Measurements from ENCODE around the gene EME2. TPM values are rescaled to one million over a fixed set of nuclear protein-coding genes. Genes with fewer than 3 reads are reported as not detected.

EME2 gene
- total and polyA plus RNA-seq, 9 donors: 0.83 to 19.2 (median 13.7) TPM

- no peak overlapping the region for H3K27ac ChIP-seq
- H3K27me3 ChIP-seq: no peaks in the 10 kb centered on the region
- no peaks in the 10 kb centered on the region for H3K4me1 ChIP-seq (ENCODE audit: insufficient read depth)
- WGBS, 3 donors: 84 to 89% (median 87%) methylated on average over 35 to 38 of the region's 38 CpGs
- peak in 4 of 5 donors; percentile 13 to 38 (median 20) for DNase-seq
- no peaks in the 10 kb centered on the region for H3K36me3 ChIP-seq
- H3K4me3 ChIP-seq: no peak overlapping the region
- H3K9me3 ChIP-seq: no peaks in the 10 kb centered on the region
- intact Hi-C loops (cut with DNase I): no loop called here
- TF ChIP-seq CTCF (IDR thresholded peaks at IDR 0.05): no peak
- TF ChIP-seq POLR2A (IDR thresholded peaks at IDR 0.05): no peak
- TF ChIP-seq EP300 (IDR thresholded peaks at IDR 0.05): no peak
These were observed 15.6 kb downstream of the EME2 start for GRCh38 chr16:1788095-1788707.

- no peaks in the 10 kb centered on the region for H3K36me3 ChIP-seq
- H3K27ac ChIP-seq: no peak overlapping the region
- H3K9me3 ChIP-seq: no peaks in the 10 kb centered on the region
- WGBS, 3 donors: 38 to 60% (median 44%) methylated on average over 18 to 19 of the region's 19 CpGs
- intact Hi-C loops (cut with DNase I): no loop called here
- DNase-seq: peak in 2 of 5 donors; percentile 20 to 36
- H3K4me1 ChIP-seq (ENCODE audit: insufficient read depth): no peaks in the 10 kb centered on the region
- TF ChIP-seq EP300 (IDR thresholded peaks at IDR 0.05): no peak
- no peak for TF ChIP-seq CTCF (IDR thresholded peaks at IDR 0.05)
- TF ChIP-seq POLR2A (IDR thresholded peaks at IDR 0.05): no peak
- no peak overlapping the region for H3K4me3 ChIP-seq
- no peaks in the 10 kb centered on the region for H3K27me3 ChIP-seq
These were observed 16.1 kb downstream of the EME2 start for GRCh38 chr16:1788708-1789100.

GRCh38 chr16:1789643-1790045 is 17.0 kb downstream of the EME2 start:
- Histone ChIP-seq H3K4me3 (no peak overlapping the region), H3K27ac (no peak overlapping the region), H3K27me3 (no peaks in the 10 kb centered on the region), H3K9me3 (no peaks in the 10 kb centered on the region), H3K4me1 (ENCODE audit: insufficient read depth) (no peaks in the 10 kb centered on the region), H3K36me3 (no peaks in the 10 kb centered on the region)
- peak in 4 of 5 donors; percentile 20 to 36 (median 28) for DNase-seq
- 85 to 90% (median 85%) methylated on average over 17 to 25 of the region's 25 CpGs for WGBS, 3 donors
- intact Hi-C loops (cut with DNase I): no loop called here
- TF ChIP-seq EP300 (IDR thresholded peaks at IDR 0.05) (no peak), CTCF (IDR thresholded peaks at IDR 0.05) (no peak), POLR2A (IDR thresholded peaks at IDR 0.05) (no peak)

- H3K36me3 ChIP-seq: no peaks in the 10 kb centered on the region
- no peak for DNase-seq
These were observed 17.6 kb downstream of the EME2 start for GRCh38 chr16:1790261-1790610.

More at GRCh38 chr16:1790261-1790610, 17.6 kb downstream of the EME2 start:
- Histone ChIP-seq H3K27ac (no peak overlapping the region), H3K4me1 (ENCODE audit: insufficient read depth) (no peaks in the 10 kb centered on the region), H3K9me3 (no peaks in the 10 kb centered on the region), H3K27me3 (no peaks in the 10 kb centered on the region), H3K4me3 (no peak overlapping the region)
- intact Hi-C loops (cut with DNase I): no loop called here
- WGBS, 3 donors: 89 to 93% (median 91%) methylated on average over 15 of the region's 15 CpGs
- no peak for TF ChIP-seq POLR2A (IDR thresholded peaks at IDR 0.05)
- no peak for TF ChIP-seq EP300 (IDR thresholded peaks at IDR 0.05)
- TF ChIP-seq CTCF (IDR thresholded peaks at IDR 0.05): no peak
